ENCODE data around the gene MSI2.

The MSI2 gene

GRCh38 chr17:57567251-57567650, 310.9 kb downstream of the MSI2 start:
- no peak for DNase-seq

DNA sequence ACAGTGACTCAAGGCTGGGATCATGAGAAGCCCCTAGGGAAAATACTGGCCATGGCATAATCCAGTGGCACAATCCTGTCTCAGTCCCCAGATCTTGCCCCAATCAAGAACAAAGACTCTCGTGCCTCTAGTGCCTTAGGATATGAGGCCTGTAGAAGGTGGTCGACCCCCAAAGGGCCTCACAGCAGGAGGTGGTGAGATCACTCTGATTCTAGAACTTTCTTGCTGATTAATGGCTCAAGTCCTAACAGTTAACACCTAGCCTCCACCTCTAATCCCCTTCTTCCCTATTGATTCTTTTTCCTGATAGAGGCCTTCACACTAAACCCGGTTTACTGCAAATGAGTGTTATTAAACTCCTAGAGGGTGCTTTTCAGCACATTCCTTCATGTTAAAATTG, 312.0 kb downstream of the MSI2 start:
- DNase-seq: no peak

- no peak for DNase-seq
Observed at GRCh38 chr17:57569021-57569420, 312.7 kb downstream of the MSI2 start.

GRCh38 chr17:57569853-57570252, 313.5 kb downstream of the MSI2 start:
- DNase-seq: no peak

DNA sequence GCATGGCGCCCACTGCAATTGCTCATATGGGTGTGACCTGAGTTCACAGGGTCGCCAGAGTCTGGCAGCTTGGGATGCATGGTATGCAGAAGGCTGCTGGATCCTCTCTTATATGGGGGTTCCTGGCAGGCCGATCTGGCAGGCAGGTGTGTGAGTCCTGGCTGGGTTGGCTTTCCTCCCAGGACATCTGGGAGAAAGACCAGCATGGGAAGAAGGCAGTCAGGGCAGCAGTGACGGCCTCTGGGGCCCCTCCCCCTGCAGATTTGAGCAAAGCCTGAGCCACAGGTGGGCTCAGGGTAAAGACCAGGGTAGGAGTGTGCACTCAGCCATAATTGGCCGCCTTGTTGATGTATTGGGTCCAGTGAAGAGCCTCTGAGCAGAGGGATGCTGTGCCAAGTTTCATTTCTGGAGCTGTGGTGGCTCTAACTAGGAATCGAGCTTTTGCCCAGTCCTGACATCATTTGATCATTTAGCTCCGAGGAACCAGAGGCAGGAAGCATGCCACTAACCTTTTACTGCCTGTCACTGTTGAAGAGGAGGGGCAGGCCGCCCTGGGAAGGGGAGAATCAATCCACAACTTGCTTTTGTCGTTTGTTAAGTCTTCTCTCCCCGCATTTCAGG, 314.5 kb downstream of the MSI2 start:
- no peak for DNase-seq

- DNase-seq: no peak
Observed at GRCh38 chr17:57572062-57572461, 315.7 kb downstream of the MSI2 start.

DNA sequence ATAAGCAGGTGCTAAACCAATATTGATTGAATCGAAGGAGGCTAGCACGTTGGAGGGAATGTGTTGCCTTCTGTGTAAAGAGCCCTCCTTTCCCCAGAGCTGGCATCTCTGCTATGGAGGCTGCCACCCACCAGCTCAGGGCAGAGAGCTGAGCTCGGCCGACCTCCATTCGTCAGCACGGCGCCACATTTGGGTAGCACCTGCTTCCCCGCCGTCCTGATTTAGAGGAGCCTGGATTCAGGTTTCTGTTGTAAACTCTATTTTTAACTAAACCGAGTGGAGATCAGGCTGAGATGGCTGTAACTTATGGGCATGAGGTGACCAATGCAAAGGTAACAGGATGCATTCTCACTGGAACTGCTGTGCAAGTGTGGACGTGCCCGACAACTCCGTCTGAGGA, 316.3 kb downstream of the MSI2 start:
- DNase-seq: no peak

DNA sequence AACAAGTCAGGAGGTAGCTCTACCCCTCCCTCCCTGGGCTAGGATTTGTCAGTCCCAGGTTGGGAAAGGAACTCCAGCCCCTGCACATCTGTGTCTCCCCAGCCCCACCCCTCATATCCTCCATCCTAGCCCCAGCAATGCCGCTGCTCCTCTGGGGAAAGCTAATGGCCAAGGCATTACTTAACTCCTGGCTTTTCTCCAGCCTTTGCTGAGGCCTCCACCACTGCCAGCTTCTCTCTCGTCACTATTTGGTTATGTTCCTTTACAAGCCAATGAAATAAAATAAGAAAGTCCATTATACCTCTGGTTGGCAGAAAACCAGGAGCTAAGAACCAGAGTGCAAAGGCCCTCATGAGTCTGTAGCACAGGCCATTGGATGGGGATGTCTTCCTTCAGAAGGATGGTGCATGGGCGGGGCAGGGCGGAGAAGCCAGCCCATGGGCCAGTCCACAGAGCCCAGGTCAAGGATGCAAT, 317.8 kb downstream of the MSI2 start:
- no peak for DNase-seq

GRCh38 chr17:57576744-57577143, 320.4 kb downstream of the MSI2 start:
- no peak for DNase-seq

GRCh38 chr17:57577751-57578607, 321.7 kb downstream of the MSI2 start:
- DNase-seq: no peak

DNA sequence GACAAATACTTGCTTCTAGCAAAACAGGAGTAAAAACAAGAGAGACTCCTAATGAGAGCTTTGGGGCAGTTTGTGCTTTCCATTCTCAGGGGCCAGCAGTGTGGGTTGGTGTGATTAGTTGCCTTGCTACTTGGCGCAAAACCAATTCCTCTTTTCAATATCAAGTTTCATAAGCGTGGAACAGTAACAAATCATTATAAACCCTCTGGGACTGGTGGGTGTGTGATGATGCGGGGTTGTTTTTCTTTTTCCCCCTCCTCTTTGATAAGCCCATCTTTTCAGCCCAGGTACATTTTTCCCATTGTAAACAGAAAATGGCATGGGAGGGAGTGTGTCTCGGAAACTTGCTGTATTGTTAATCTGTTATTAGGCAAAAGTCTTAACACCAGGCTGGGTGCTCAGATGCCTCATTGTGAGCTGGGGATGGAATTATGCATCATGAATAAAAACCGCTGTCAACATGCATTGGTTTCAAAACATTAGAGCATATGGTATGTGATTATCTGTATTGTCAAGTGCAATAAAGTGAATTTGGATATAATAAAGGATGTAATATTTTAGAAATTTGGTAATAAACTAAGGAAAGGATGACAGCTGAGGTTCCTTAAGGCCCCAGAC, 322.4 kb downstream of the MSI2 start:
- DNase-seq: no peak

GRCh38 chr17:57579245-57579644, 322.9 kb downstream of the MSI2 start:
- DNase-seq: no peak

GRCh38 chr17:57580055-57580739, 323.9 kb downstream of the MSI2 start:
- no peak for DNase-seq

DNA sequence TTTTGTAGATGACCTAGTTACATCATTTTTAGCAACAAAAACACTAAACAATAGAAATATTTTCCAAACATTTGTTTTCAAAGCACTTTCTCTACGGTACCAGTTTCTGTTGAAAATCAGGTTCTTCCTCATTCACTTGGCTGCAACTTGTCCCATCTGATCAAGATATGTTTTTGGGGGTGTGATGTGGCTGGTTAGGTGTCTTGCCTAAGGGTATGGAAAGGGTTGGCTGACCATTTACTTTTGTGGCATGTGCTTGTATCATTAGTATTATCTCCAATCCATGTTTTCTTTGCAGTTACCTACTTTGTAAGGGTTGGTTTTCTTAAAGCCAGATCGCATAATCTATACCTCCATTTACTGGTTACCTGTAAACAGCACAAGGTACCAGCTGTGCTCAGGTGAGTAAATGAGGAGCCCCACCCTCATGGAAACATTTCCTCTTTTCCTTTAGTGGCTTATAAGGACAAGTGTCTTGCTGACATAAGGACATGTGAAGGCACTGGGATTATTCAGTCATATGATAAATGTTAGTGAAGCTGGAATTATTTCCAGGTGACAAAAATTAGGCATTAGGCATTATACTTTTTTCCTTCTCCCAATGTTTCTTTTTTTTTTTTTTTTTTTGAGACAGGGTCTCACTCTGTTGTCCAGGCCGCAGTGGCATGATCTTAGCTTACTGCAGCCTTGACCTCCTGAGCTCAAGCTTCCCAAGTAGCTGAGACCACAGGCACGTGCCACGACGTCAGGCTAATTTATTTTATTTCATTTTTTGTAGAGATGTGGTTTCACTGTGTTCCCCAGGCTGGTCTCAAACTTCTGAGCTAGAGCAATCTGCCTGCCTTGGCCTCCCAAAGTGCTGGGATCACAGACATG, 326.8 kb downstream of the MSI2 start:
- no peak for DNase-seq

- no peak for DNase-seq
Observed at GRCh38 chr17:57584050-57584551, 327.8 kb downstream of the MSI2 start.

GRCh38 chr17:57585341-57586195, 329.2 kb downstream of the MSI2 start:
- DNase-seq: no peak

GRCh38 chr17:57586196-57586740, 329.9 kb downstream of the MSI2 start:
- no peak for DNase-seq

DNA sequence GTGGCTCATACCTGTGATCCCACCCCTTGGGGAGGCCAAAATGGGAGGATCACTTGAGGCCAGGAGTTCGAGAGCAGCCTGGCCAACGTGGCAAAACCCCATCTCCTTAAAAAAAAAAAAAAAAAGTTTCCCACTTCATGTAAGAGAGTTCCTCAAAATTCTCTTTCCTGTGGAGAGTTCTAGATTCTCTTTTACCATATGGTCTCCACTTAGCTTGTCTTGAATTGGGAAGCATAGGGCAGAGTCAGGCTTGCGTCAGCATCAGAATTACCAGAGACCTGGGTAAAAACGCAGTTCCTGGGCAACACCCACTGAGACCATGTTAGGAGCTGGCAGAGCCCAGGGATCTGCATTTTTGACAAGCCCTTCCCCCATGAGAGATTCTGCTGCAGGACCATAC, 330.4 kb downstream of the MSI2 start:
- no peak for DNase-seq

- DNase-seq: no peak
Observed at GRCh38 chr17:57587193-57587969, 331.1 kb downstream of the MSI2 start.

- no peak for DNase-seq
Observed at GRCh38 chr17:57588086-57588485, 331.8 kb downstream of the MSI2 start.

Data from activated CD4-positive, alpha-beta T cell treated with anti-CD3 and anti-CD28 coated beads for 4 hours (primary cell).